ENCODE data around the gene TEK.

TEK gene

GRCh38 chr9:27125030-27125429 lies 16.0 kb downstream of the TEK start:
- DNase-seq, result no peak

GRCh38 chr9:27125936-27126335 lies 16.9 kb downstream of the TEK start:
- no peak for DNase-seq

- no peak for DNase-seq
These were observed 17.6 kb downstream of the TEK start for GRCh38 chr9:27126670-27127069.

GRCh38 chr9:27129221-27129620 lies 20.2 kb downstream of the TEK start:
- DNase-seq, result no peak

GRCh38 chr9:27131731-27132130 lies 22.7 kb downstream of the TEK start:
- DNase-seq, result no peak

- DNase-seq, result no peak
These were observed 24.8 kb downstream of the TEK start for GRCh38 chr9:27133817-27134216.

GRCh38 chr9:27142299-27142930 lies 33.4 kb downstream of the TEK start:
- DNase-seq, result no peak

DNA sequence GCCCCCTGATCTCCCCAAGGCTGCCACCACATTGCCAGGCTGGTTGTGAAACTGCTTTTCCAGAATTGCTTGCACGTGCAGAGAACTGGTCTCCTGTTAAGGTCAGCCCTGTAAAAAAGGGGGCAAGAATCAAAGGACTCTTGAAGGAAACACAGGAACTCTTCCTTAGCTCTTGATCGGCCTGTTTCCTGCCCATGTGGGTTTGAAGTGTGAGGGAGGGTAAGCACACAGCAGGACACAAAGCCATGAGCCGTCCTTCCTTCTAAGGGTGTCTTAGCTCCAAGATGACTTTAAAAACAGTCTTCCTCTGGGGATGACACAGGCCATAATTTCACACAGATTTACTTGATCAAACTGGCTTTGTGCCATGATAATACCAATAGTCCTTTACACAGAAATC lies 36.1 kb downstream of the TEK start:
- DNase-seq, result no peak

DNA sequence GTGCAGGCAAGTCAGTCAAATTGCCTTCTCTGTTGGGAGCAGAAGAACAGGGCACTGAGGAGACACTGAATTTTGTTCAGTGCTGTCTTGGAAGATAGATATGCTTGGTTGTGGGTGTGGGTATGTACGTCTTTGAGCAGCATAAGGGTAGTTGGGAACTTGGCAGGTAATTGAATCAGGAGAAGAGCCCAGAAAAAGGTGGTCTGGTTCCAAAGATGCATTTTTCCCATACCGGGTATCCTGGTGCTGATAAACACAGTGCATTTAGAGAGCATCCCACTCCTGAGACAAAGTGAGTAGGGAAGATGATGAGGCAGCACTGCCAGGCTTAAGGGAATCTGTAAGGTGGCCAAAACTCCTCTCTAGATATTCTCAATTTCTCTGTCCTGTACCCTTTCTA lies 40.6 kb downstream of the TEK start:
- DNase-seq, result no peak

DNA sequence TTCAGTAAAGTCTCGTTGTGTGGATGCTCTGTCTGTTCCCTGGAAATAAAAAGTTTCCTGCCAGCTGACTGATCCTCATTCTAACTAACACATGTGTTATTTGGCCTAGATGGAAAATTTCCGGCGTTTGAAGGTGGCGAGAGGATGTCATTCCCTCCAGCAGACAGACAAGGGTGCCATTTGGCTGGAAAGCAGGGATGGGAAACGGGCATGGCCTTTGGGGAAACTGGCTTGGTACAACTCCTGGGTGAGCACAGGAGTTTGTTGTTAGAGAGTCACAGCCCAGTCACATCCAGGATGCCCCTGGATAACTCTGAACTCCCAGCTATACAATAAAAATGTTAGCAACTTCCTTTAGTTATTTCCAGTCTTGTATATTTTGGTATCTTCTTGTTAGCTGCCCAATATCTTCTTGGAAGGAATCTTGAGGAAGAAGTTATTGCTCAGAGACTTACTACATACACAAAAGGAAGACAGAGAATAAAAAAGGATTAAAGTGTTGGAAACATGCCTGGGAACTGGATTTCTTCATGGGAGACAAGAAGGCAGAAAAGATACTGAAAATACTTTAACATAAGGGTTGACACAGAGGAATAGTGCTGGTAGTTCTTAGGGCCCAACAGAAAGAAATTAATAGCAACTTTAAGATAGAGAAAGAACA lies 41.9 kb downstream of the TEK start:
- DNase-seq, result no peak

DNA sequence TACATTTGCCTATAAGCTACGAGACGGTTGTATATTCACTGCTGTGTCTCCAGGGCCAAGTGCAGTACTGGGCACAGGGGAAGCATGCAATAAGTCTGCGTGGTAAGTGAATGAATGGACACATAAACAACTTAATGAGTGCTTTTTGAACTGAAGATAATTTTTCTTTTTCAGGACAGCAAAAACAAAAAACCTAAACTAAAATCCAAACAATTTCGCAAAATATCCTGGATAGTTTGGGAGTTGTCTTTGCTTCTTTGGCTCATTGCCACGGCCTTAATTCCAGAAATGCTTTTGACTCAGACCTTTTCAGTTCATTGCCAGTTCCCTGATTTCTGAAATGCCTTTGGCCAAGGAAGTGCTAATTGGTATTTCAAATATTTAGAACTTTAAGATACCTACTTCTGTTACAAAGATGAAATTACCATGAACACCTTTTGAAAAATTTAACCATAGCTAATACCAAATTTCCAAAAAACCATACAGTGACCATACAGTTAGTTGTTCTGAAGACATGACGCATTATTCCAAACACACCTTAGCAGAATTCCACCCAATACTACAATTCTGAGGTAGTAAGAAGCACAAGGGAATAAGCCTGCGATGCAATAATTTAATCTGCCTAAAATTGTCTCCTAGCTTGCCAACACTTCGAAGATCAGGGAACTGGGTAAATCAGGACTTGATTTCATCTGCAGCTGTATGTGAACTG lies 42.8 kb downstream of the TEK start:
- no peak for DNase-seq

GRCh38 chr9:27152405-27152718 lies 43.3 kb downstream of the TEK start:
- no peak for DNase-seq

DNA sequence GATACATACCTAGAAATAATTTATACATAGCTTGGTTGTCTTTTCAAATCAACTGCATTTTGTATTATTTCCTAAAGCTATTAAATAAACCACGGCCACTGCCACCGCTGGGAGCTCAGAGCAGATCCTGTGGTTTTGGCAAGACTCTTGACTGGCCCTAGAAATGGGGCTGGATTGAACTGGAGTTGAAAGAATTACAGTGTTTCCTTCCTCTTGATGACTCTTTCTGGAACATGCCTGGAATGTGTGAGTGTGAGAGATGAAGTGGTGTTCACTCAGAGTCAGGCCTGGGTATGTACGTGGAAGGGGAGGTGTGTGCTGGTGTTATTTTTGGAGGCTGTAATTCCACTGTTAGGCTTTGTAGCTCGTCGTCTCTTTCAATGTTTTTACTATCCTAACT lies 45.9 kb downstream of the TEK start:
- no peak for DNase-seq

- no peak for DNase-seq
These were observed 48.1 kb downstream of the TEK start for GRCh38 chr9:27157097-27157496.

DNA sequence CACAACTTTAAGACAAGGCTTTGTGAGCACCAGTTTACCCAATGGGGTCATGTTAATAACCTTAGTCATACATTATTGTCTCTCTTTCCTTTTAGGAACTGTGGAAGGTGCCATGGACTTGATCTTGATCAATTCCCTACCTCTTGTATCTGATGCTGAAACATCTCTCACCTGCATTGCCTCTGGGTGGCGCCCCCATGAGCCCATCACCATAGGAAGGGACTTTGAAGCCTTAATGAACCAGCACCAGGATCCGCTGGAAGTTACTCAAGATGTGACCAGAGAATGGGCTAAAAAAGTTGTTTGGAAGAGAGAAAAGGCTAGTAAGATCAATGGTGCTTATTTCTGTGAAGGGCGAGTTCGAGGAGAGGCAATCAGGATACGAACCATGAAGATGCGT lies 48.7 kb downstream of the TEK start:
- DNase-seq, result no peak

GRCh38 chr9:27160636-27161035 lies 51.6 kb downstream of the TEK start:
- no peak for DNase-seq

DNA sequence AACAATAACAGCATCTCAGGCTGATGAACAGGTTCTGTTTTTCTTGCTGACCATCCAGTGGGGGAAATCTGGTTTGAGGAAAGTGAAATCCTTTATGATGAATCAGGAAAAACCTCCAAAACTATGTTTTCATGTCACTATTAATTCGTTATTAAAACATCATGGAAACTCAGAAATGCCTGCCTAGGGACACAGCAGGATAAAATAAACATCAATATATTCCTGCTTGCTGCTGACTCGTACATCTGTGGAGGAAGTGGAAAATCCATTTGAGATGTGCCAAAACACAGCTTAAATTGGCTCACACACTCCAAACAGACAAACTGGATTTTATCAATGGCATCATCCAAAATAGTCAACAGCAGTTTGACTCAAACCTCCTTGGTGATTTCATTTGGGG lies 53.0 kb downstream of the TEK start:
- no peak for DNase-seq

GRCh38 chr9:27165068-27165467 lies 56.0 kb downstream of the TEK start:
- no peak for DNase-seq

GRCh38 chr9:27165670-27166069 lies 56.6 kb downstream of the TEK start:
- no peak for DNase-seq

DNA sequence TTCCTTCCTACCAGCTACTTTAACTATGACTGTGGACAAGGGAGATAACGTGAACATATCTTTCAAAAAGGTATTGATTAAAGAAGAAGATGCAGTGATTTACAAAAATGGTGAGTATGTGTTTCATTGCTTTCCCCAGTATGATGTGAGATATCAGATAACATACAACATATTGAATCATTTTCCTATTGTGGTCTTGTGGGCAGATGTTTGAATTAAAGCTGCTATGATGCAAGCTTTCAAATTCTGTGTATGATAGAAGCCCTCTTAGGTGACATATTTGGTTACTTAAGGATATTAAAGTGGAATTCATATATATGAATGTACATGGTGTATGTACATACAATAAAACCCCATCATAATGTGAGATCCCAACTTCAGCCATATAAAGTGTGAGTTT lies 59.5 kb downstream of the TEK start:
- DNase-seq, result no peak

- no peak for DNase-seq
These were observed 59.9 kb downstream of the TEK start for GRCh38 chr9:27168951-27169350.

- DNase-seq, result no peak
These were observed 67.9 kb downstream of the TEK start for GRCh38 chr9:27176971-27177370.

DNA sequence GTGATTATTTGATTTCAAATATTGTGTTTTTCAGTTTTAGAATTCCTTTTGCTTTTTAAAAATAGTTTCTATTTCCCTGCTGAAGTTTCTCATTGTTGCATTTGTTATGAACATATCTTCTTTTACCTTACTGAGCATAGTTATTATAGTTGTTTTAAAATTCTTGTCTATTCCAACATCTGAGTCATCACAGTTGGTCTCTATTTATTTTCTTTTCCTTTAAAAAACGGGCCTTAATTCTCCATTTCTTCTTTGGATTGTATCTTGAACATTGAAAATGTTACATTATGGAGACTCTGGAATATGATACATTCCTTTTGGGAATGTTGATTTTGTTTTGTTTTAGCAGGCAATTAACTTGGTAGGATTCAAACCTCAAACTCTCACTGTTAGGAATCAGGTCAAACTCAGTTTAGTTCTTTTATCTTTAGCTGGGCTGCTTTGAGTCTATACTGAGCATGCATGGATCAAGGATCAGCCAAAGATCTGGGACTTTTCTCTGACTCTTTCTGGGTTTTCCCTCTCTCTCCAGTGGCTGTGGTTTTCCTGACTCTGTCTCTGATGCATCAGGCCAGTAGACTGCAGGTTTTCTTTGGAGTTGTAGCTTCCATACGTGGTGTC lies 70.3 kb downstream of the TEK start:
- DNase-seq, result no peak

- no peak for DNase-seq
These were observed 72.4 kb downstream of the TEK start for GRCh38 chr9:27181381-27181780.

All from activated CD8-positive, alpha-beta memory T cell treated with anti-CD3 and anti-CD28 coated beads for 24 hours (primary cell).